ENCODE measurements around the gene STX8. TPM values are rescaled to one million over a fixed set of nuclear protein-coding genes. Genes with fewer than 3 reads are reported as not detected.

The STX8 gene
- polyA plus RNA-seq, 1 experiment: 44.7 TPM

DNA sequence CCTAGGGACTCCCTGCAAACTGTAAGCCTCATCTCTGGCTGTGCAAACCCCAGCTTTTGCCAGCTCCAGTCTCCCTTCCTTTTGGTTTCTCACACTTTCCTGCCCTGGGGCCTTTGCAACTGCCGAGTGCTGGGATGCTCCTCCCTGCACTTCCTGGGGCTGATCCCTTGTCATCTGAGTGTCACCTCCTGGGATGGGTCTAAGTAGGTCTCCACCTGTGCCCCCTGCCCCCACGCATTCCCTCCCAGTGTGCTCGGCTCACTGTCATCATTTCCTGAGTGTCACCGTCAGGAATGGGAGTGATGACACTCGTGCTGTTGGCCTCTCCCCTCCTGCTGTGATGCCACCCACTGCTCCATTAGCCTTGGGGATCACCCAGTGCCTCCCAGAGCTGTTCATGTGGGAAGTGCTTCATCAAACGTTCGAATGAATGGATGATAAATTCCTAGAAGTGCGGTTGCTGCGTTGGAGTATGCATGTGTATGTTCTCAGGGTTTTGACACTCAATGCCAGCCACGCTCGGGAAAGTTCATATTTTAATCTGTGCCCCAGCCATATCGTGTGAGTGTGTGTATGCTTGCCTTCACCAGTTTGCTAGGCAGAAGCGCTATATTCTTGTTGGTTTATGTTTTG, 364.4 kb downstream of the STX8 start:
- no peak for TF ChIP-seq CTCF (IDR thresholded peaks at IDR 0.05; ENCODE audit: insufficient read depth, low read depth, low read length)
- Histone ChIP-seq H3K4me3 (ENCODE audit: low read depth, low read length) (no peak overlapping the region), H3K36me3 (ENCODE audit: control insufficient read depth, insufficient read depth, low read length) (no peaks in the 10 kb centered on the region), H3K27me3 (ENCODE audit: control insufficient read depth, insufficient read depth, low read length) (no peaks in the 10 kb centered on the region)
- ChIA-PET CTCF (interaction anchor here (1.1 kb wide), 1 partner anchor 10 kb away, joined by 4 read pairs; no protein-coding TSS in a partner anchor), POLR2A (no interaction called here)
- DNase-seq (ENCODE audit: low read depth): no peak

DNA sequence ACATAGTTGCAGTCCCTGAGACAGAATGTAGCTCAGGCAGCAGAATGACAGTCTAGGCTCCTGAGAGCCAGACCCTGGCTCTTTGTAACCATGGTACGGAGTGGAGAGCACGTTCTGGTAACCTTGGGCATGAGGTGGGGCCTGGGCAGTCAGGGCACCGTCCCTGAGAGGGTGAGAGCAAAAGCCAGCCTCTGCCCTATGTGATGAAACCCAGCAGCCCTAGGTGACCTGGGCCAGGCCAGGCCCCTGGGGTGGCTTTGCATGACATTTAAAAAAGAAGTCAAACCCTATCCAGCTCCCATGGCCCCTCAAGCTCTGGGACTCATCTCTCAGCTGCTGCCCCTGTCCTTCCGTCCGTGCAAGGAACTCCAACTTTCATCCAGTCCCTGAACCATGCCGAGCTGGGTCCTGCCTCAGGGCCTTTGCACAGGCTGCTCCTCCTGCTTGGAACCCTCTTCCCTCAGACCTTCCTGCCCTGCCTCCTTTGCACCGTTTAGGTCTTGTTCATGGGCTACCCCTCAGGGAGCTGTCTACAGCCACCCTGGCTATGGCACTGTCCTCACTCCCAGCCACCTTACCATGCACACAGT, 365.7 kb downstream of the STX8 start:
- TF ChIP-seq CTCF (IDR thresholded peaks at IDR 0.05; ENCODE audit: insufficient read depth, low read depth, low read length): no peak
- H3K4me3 ChIP-seq (ENCODE audit: low read depth, low read length): no peak overlapping the region
- H3K27me3 ChIP-seq (ENCODE audit: control insufficient read depth, insufficient read depth, low read length): no peaks in the 10 kb centered on the region
- CTCF ChIA-PET: interaction anchor here (1.1 kb wide), 1 partner anchor 9 kb away, joined by 4 read pairs; no protein-coding TSS in a partner anchor
- POLR2A ChIA-PET: no interaction called here
- no peaks in the 10 kb centered on the region for H3K36me3 ChIP-seq (ENCODE audit: control insufficient read depth, insufficient read depth, low read length)
- no peak for DNase-seq (ENCODE audit: low read depth)

DNA sequence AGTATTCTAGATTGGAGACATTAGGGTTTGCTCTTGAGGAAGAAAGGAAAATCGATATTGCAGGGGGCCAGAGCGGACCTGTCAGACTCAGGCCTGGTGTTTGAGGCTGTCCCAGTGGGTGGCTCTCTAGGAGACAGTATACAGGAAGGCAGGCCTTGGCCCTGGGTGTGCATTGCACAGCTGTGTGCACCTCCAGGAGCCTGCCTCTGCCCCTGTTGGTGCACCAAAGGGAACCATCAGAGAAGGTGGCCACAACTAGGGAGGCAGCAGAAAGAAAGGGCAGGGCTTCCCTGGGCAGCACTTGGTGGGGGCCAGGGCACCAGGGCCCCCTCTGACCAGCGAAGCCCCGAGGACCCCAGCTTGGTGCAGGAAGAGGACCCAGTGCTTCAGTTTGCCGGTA, 366.3 kb downstream of the STX8 start:
- H3K36me3 ChIP-seq (ENCODE audit: control insufficient read depth, insufficient read depth, low read length): no peaks in the 10 kb centered on the region
- no peaks in the 10 kb centered on the region for H3K27me3 ChIP-seq (ENCODE audit: control insufficient read depth, insufficient read depth, low read length)
- ChIA-PET CTCF (interaction anchor here (0.6 kb wide), 1 partner anchor 11 kb away, joined by 3 read pairs; no protein-coding TSS in a partner anchor), POLR2A (no interaction called here)
- TF ChIP-seq CTCF (IDR thresholded peaks at IDR 0.05; ENCODE audit: insufficient read depth, low read depth, low read length): no peak
- no peak for DNase-seq (ENCODE audit: low read depth)
- no peak overlapping the region for H3K4me3 ChIP-seq (ENCODE audit: low read depth, low read length)

GRCh38 chr17:9208381-9209105, 367.1 kb downstream of the STX8 start:
- no peak for DNase-seq (ENCODE audit: low read depth)
- POLR2A ChIA-PET: no interaction called here
- CTCF ChIA-PET: interaction anchor here (0.6 to 1.1 kb wide), 2 partner anchors 11 to 17 kb away, joined by 3 to 4 read pairs; no protein-coding TSS in a partner anchor

More at GRCh38 chr17:9208381-9209105, 367.1 kb downstream of the STX8 start:
- Histone ChIP-seq H3K4me3 (ENCODE audit: low read depth, low read length) (no peak overlapping the region), H3K27me3 (ENCODE audit: control insufficient read depth, insufficient read depth, low read length) (no peaks in the 10 kb centered on the region), H3K36me3 (ENCODE audit: control insufficient read depth, insufficient read depth, low read length) (no peaks in the 10 kb centered on the region)
- no peak for TF ChIP-seq CTCF (IDR thresholded peaks at IDR 0.05; ENCODE audit: insufficient read depth, low read depth, low read length)
